GM12801 (cell line): ENCODE data around the gene CPT1C.

ENCODE experiments used
- CTCF ChIP-seq: IDR thresholded peaks from one replicate; pipeline ENCODE4 v1.5.1; 2011; ENCODE audit warnings: control low read depth; ENCODE audit not compliant: insufficient read length; ENCODE audit errors: extremely low read depth

The CPT1C gene

GRCh38 chr19:49761249-49761624 is 70.3 kb downstream of the CPT1C start:
- no peak for TF ChIP-seq CTCF

GRCh38 chr19:49761625-49762311 is 70.9 kb downstream of the CPT1C start:
- TF ChIP-seq CTCF = no peak

GRCh38 chr19:49763230-49763629 is 72.3 kb downstream of the CPT1C start, which contains the start of gene TSKS:
TSS of gene TSKS (minus strand) at chr19:49763306. CDS start at chr19:49763247, 59 bp downstream.
- TF ChIP-seq CTCF = no peak
